MM.1S (cell line): Measurements from ENCODE around the gene PRKAG3.

ENCODE experiments used
- DNase-seq: peaks from one replicate; pipeline ENCODE4 v3.0.0-alpha.2; 2015
- H2AFZ ChIP-seq: fragments of 300-600 bp; sonication (generic); 2 replicates; pipeline ENCODE4 v1.6.0; 2016; ENCODE audit warnings: antibody characterized with exemption, low read length
- H3F3A ChIP-seq: fragments of 300-600 bp; sonication (generic); 2 replicates; pipeline ENCODE4 v1.6.1; 2016; ENCODE audit warnings: mild to moderate bottlenecking, antibody characterized with exemption, low read length, moderate library complexity, mixed read lengths; ENCODE audit not compliant: insufficient read depth
- H3K27ac ChIP-seq: fragments of 300-600 bp; sonication (generic); 2 replicates; pipeline ENCODE4 v1.5.1; 2016; ENCODE audit warnings: mild to moderate bottlenecking, low read length
- H3K27me3 ChIP-seq: fragments of 300-600 bp; sonication (generic); replicated peaks from 2 replicates; pipeline ENCODE4 v1.6.0; 2016; ENCODE audit warnings: low read length; ENCODE audit not compliant: insufficient read depth
- H3K36me3 ChIP-seq: fragments of 300-600 bp; sonication (generic); replicated peaks from 2 replicates; pipeline ENCODE4 v1.6.1; 2016; ENCODE audit warnings: mild to moderate bottlenecking, low read length, mixed read lengths; ENCODE audit not compliant: insufficient read depth
- H3K4me1 ChIP-seq: fragments of 300-600 bp; sonication (generic); 2 replicates; pipeline ENCODE4 v1.6.1; 2016; ENCODE audit warnings: low read length, mixed read lengths
- H3K4me2 ChIP-seq: fragments of 300-600 bp; sonication (generic); 2 replicates; pipeline ENCODE4 v1.6.0; 2016; ENCODE audit warnings: low read depth, low read length
- H3K4me3 ChIP-seq: fragments of 300-600 bp; sonication (generic); 2 replicates; pipeline ENCODE4 v1.5.1; 2016; ENCODE audit warnings: low read length, mixed read lengths
- H3K79me2 ChIP-seq: fragments of 300-600 bp; sonication (generic); 2 replicates; pipeline ENCODE4 v1.6.1; 2016; ENCODE audit warnings: mixed run types, low read length, mixed read lengths
- H3K9ac ChIP-seq: fragments of 300-600 bp; sonication (generic); 2 replicates; pipeline ENCODE4 v1.6.1; 2016; ENCODE audit warnings: low read length, mixed read lengths
- H3K9me2 ChIP-seq: fragments of 300-600 bp; sonication (generic); replicated peaks from 2 replicates; pipeline ENCODE4 v1.6.1; 2016; ENCODE audit warnings: mild to moderate bottlenecking, low read length, mixed read lengths; ENCODE audit not compliant: insufficient read depth
- H3K9me3 ChIP-seq: fragments of 300-600 bp; sonication (generic); replicated peaks from 2 replicates; pipeline ENCODE4 v1.6.1; 2016; ENCODE audit warnings: mild to moderate bottlenecking, low read length, mixed read lengths; ENCODE audit not compliant: insufficient read depth
- H4K20me1 ChIP-seq: fragments of 300-600 bp; sonication (generic); 2 replicates; pipeline ENCODE4 v1.6.1; 2016; ENCODE audit warnings: mild to moderate bottlenecking, low read length, moderate library complexity, mixed read lengths; ENCODE audit not compliant: insufficient read depth
- CTCF ChIP-seq: fragments of 300-600 bp; sonication (generic); IDR thresholded peaks from 2 replicates; pipeline ENCODE4 v1.5.1; 2016; ENCODE audit warnings: antibody characterized with exemption, low read length, mixed read lengths
- EZH2 ChIP-seq: fragments of 300-600 bp; sonication (generic); optimal IDR thresholded peaks from 2 replicates; pipeline ENCODE3; 2017; ENCODE audit warnings: low read depth, mild to moderate bottlenecking, antibody characterized with exemption, low read length, mixed read lengths
- EZH2phosphoT487 ChIP-seq: fragments of 300-600 bp; sonication (generic); IDR thresholded peaks from 2 replicates; pipeline ENCODE4 v1.6.1; 2018; ENCODE audit warnings: antibody characterized with exemption, low read length

The PRKAG3 gene

GRCh38 chr2:218829868-218830451 is 1.6 kb downstream of the PRKAG3 start:
- Histone ChIP-seq H4K20me1 (no peaks in the 10 kb centered on the region), H3K9me3 (no peaks in the 10 kb centered on the region), H3K9ac (no peak overlapping the region), H3K4me3 (no peak overlapping the region), H3K79me2 (no peaks in the 10 kb centered on the region), H3K27ac (no peak overlapping the region), H3K36me3 (no peaks in the 10 kb centered on the region), H3K9me2 (no peaks in the 10 kb centered on the region), H3K27me3 (no peaks in the 10 kb centered on the region), H3F3A (no peaks in the 10 kb centered on the region), H3K4me2 (no peak overlapping the region), H3K4me1 (no peaks in the 10 kb centered on the region), H2AFZ (no peak overlapping the region)
- DNase-seq = no peak
- TF ChIP-seq EZH2phosphoT487 (no peak), CTCF (no peak), EZH2 (no peak)

GRCh38 chr2:218828477-218828778 is 3.2 kb downstream of the PRKAG3 start:
- H3K4me1 ChIP-seq = no peaks in the 10 kb centered on the region
- no peak for TF ChIP-seq EZH2phosphoT487
- no peak for TF ChIP-seq CTCF
- no peak for TF ChIP-seq EZH2

GRCh38 chr2:218827701-218828476 is 3.7 kb downstream of the PRKAG3 start:
- Histone ChIP-seq H3K27ac (no peak overlapping the region), H3K27me3 (no peaks in the 10 kb centered on the region), H3K36me3 (no peaks in the 10 kb centered on the region), H2AFZ (no peak overlapping the region), H3K9me2 (no peaks in the 10 kb centered on the region), H3K4me2 (no peak overlapping the region), H4K20me1 (no peaks in the 10 kb centered on the region), H3K4me1 (no peaks in the 10 kb centered on the region), H3K4me3 (no peak overlapping the region), H3K9ac (no peak overlapping the region), H3F3A (no peaks in the 10 kb centered on the region), H3K9me3 (no peaks in the 10 kb centered on the region), H3K79me2 (no peaks in the 10 kb centered on the region)
- TF ChIP-seq EZH2 (no peak), EZH2phosphoT487 (no peak), CTCF (no peak)
- no peak for DNase-seq

More at GRCh38 chr2:218828477-218828778, 3.2 kb downstream of the PRKAG3 start:
- Histone ChIP-seq H3K36me3 (no peaks in the 10 kb centered on the region), H3K27me3 (no peaks in the 10 kb centered on the region), H3K79me2 (no peaks in the 10 kb centered on the region), H3K4me2 (no peak overlapping the region), H3F3A (no peaks in the 10 kb centered on the region), H3K4me3 (no peak overlapping the region), H3K9ac (no peak overlapping the region), H4K20me1 (no peaks in the 10 kb centered on the region), H3K9me2 (no peaks in the 10 kb centered on the region), H3K9me3 (no peaks in the 10 kb centered on the region), H2AFZ (no peak overlapping the region), H3K27ac (no peak overlapping the region)
- DNase-seq = no peak
